MM.1S (cell line): Measurements from ENCODE around the gene NMNAT3.

Source experiments
- EZH2 ChIP-seq: fragments of 300-600 bp; sonication (generic); optimal IDR thresholded peaks from 2 replicates; pipeline ENCODE3; 2017; ENCODE audit warnings: low read depth, mild to moderate bottlenecking, antibody characterized with exemption, low read length, mixed read lengths
- EZH2phosphoT487 ChIP-seq: fragments of 300-600 bp; sonication (generic); IDR thresholded peaks from 2 replicates; pipeline ENCODE4 v1.6.1; 2018; ENCODE audit warnings: antibody characterized with exemption, low read length
- TF ChIP-seq, protein P1 (sequence below): fragments of 300-600 bp; sonication (generic); IDR thresholded peaks from 2 replicates; pipeline ENCODE4 v1.5.1; 2016; ENCODE audit warnings: antibody characterized with exemption, low read length, mixed read lengths

DNA sequence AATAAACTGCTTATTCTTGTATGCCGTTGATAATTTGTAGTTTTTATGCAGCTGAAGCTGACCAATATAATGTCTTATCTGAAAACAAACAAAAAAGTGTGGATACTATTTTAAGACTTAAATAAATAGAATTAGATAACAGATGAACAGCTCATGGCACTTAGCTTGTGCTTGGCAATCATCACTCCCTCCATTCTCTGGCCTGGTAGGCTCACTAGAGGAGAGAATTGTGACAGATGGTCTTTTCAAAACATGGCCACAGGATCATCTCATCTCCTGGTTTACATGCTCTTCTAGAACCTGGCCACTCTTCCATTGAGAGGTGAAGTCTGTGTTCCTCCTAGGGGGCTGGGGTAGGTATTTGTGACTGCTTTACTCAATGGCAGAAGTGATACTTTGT, 79.8 kb downstream of the NMNAT3 start:
- TF ChIP-seq EZH2 (no peak), EZH2phosphoT487 (no peak)
- TF ChIP-seq, protein P1, sequence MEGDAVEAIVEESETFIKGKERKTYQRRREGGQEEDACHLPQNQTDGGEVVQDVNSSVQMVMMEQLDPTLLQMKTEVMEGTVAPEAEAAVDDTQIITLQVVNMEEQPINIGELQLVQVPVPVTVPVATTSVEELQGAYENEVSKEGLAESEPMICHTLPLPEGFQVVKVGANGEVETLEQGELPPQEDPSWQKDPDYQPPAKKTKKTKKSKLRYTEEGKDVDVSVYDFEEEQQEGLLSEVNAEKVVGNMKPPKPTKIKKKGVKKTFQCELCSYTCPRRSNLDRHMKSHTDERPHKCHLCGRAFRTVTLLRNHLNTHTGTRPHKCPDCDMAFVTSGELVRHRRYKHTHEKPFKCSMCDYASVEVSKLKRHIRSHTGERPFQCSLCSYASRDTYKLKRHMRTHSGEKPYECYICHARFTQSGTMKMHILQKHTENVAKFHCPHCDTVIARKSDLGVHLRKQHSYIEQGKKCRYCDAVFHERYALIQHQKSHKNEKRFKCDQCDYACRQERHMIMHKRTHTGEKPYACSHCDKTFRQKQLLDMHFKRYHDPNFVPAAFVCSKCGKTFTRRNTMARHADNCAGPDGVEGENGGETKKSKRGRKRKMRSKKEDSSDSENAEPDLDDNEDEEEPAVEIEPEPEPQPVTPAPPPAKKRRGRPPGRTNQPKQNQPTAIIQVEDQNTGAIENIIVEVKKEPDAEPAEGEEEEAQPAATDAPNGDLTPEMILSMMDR, result no peak
